Trophoblast cell (in vitro differentiated cells and primary cell): ENCODE measurements around the gene CHD3.

Experiments used
- DNase-seq, 2 donors: peaks; one replicate each; pipeline ENCODE4 v3.0.0-alpha.2; 2016
- H2AFZ ChIP-seq: 2 replicates; pipeline ENCODE4 v1.6.1; 2013; ENCODE audit warnings: low read length, moderate library complexity, mild to moderate bottlenecking; ENCODE audit not compliant: insufficient read depth, poor library complexity
- H2AK5ac ChIP-seq: 2 replicates; pipeline ENCODE4 v1.6.1; 2013; ENCODE audit warnings: mild to moderate bottlenecking, low read length
- H2BK120ac ChIP-seq: 2 replicates; pipeline ENCODE4 v1.6.1; 2013; ENCODE audit warnings: low read length, mild to moderate bottlenecking, moderate library complexity; ENCODE audit not compliant: insufficient read depth, poor library complexity
- H2BK12ac ChIP-seq: 2 replicates; pipeline ENCODE4 v1.6.1; 2013; ENCODE audit warnings: mild to moderate bottlenecking, low read length, moderate library complexity
- H2BK5ac ChIP-seq: 2 replicates; pipeline ENCODE4 v1.6.1; 2013; ENCODE audit warnings: low read length, low read depth, moderate library complexity, mild to moderate bottlenecking; ENCODE audit not compliant: poor library complexity
- H3K14ac ChIP-seq: 2 replicates; pipeline ENCODE4 v1.6.1; 2013; ENCODE audit warnings: mild to moderate bottlenecking, low read length
- H3K18ac ChIP-seq: 2 replicates; pipeline ENCODE4 v1.6.1; 2013; ENCODE audit warnings: mild to moderate bottlenecking, low read length
- H3K23ac ChIP-seq: 2 replicates; pipeline ENCODE4 v1.6.1; 2013; ENCODE audit warnings: low read length
- H3K27ac ChIP-seq: 2 replicates; pipeline ENCODE4 v1.5.1; 2013; ENCODE audit warnings: low read depth, mild to moderate bottlenecking, inconsistent platforms, low read length, moderate library complexity
- H3K27me3 ChIP-seq: 2 replicates; pipeline ENCODE4 v1.6.1; 2013; ENCODE audit warnings: inconsistent platforms, mild to moderate bottlenecking, low read length, moderate library complexity; ENCODE audit not compliant: insufficient read depth
- H3K36me3 ChIP-seq, 2 experiments: 1 replicate in 1 of 2; 2 replicates in 1 of 2; pipeline ENCODE4 v1.6.1; 2013; ENCODE audit warnings: low read length in 2 of 2, mild to moderate bottlenecking in 2 of 2, moderate library complexity in 1 of 2; ENCODE audit not compliant: insufficient read depth in 2 of 2, control insufficient read depth in 1 of 2
- H3K4ac ChIP-seq: 2 replicates; pipeline ENCODE4 v1.6.1; 2013; ENCODE audit warnings: low read depth, mild to moderate bottlenecking, low read length, moderate library complexity
- H3K4me1 ChIP-seq, 2 experiments: 1 replicate in 1 of 2; 2 replicates in 1 of 2; pipeline ENCODE4 v1.6.1; 2013; ENCODE audit warnings: low read length in 2 of 2, mild to moderate bottlenecking in 2 of 2, moderate library complexity in 1 of 2; ENCODE audit not compliant: insufficient read depth in 2 of 2, control insufficient read depth in 1 of 2
- H3K4me2 ChIP-seq: 2 replicates; pipeline ENCODE4 v1.6.1; 2013; ENCODE audit warnings: inconsistent platforms, mild to moderate bottlenecking, low read length, moderate library complexity
- H3K4me3 ChIP-seq: 2 replicates; pipeline ENCODE4 v1.5.1; 2013; ENCODE audit warnings: mild to moderate bottlenecking, low read depth, low read length, inconsistent platforms
- H3K79me1 ChIP-seq: one replicate; pipeline ENCODE4 v1.6.1; 2013; ENCODE audit warnings: low read length
- H3K79me2 ChIP-seq: 2 replicates; pipeline ENCODE4 v1.6.1; 2013; ENCODE audit warnings: low read length, mild to moderate bottlenecking; ENCODE audit not compliant: control insufficient read depth, insufficient read depth, poor library complexity
- H3K9ac ChIP-seq: 2 replicates; pipeline ENCODE4 v1.6.1; 2013; ENCODE audit warnings: mild to moderate bottlenecking, low read length
- H3K9me3 ChIP-seq: 2 replicates; pipeline ENCODE4 v1.6.1; 2013; ENCODE audit warnings: low read depth, mild to moderate bottlenecking, control low read depth, inconsistent platforms, low read length; ENCODE audit not compliant: insufficient read depth
- H4K12ac ChIP-seq: 2 replicates; pipeline ENCODE4 v1.6.1; 2013; ENCODE audit warnings: low read depth, mild to moderate bottlenecking, low read length, moderate library complexity
- H4K8ac ChIP-seq: 2 replicates; pipeline ENCODE4 v1.6.1; 2013; ENCODE audit warnings: low read depth, mild to moderate bottlenecking, low read length, moderate library complexity
- H4K91ac ChIP-seq: one replicate; pipeline ENCODE4 v1.6.1; 2013; ENCODE audit warnings: low read depth, mild to moderate bottlenecking, low read length, moderate library complexity
- WGBS: extraction: QIAGEN DNeasy Blood & Tissue Kit; methylation state at CpG from one replicate; pipeline ENCODE4 v1.1.7; 2013; ENCODE audit warnings: missing lambda C conversion rate; ENCODE audit not compliant: insufficient read length, insufficient coverage; ENCODE audit errors: extremely low coverage; 5-methylcytosine and 5-hydroxymethylcytosine counted together

The CHD3 gene

GRCh38 chr17:7885367-7886226 lies 3.0 kb upstream of the CHD3 start:
- Histone ChIP-seq H3K4me2 (peak overlapping the region; percentile 94), H3K9me3 (no peaks in the 10 kb centered on the region), H3K27ac (peak overlapping the region; percentile 85), H3K4me1 (peaks cover 24 to 28% of the 10 kb centered on the region in 2 experiments), H3K4ac (peak overlapping the region; percentile 57), H3K14ac (peak overlapping the region; percentile 86), H3K79me1 (peaks cover 37% of the 10 kb centered on the region), H4K12ac (peak overlapping the region; percentile 60), H2AFZ (peak overlapping the region; percentile 49), H3K27me3 (no peaks in the 10 kb centered on the region), H2BK5ac (peak overlapping the region; percentile 80), H3K79me2 (peaks cover 17% of the 10 kb centered on the region), H3K36me3 (peaks cover 8 to 14% of the 10 kb centered on the region in 2 experiments), H3K9ac (peak overlapping the region; percentile 65), H4K8ac (peak overlapping the region; percentile 64), H2BK120ac (peak overlapping the region; percentile 70), H2BK12ac (peak overlapping the region; percentile 76), H3K4me3 (peak overlapping the region; percentile 78), H3K23ac (no peak overlapping the region), H4K91ac (peak overlapping the region; percentile 89), H2AK5ac (peak overlapping the region; percentile 49), H3K18ac (peak overlapping the region; percentile 92)
- peak; percentile 14 to 49 for DNase-seq
- no CpG with 5 or more reads among the region's 64 CpGs for WGBS

- H4K12ac ChIP-seq = no peak overlapping the region
- WGBS = no CpG with 5 or more reads among the region's 30 CpGs
Measured at GRCh38 chr17:7886227-7887037, 2.2 kb upstream of the CHD3 start.

GRCh38 chr17:7887038-7887481 lies 1.5 kb upstream of the CHD3 start:
- Histone ChIP-seq H3K4me1 (peaks cover 24 to 27% of the 10 kb centered on the region in 2 experiments), H3K79me2 (peaks cover 17% of the 10 kb centered on the region), H3K4ac (peak overlapping the region; percentile 16), H4K8ac (peak overlapping the region; percentile 49), H2BK12ac (peak overlapping the region; percentile 27), H2AFZ (no peak overlapping the region), H3K4me2 (peak overlapping the region; percentile 94), H3K23ac (no peak overlapping the region), H3K9ac (no peak overlapping the region), H2BK5ac (peak overlapping the region; percentile 32), H2AK5ac (no peak overlapping the region), H3K4me3 (no peak overlapping the region), H4K91ac (peak overlapping the region; percentile 89), H3K27ac (peak overlapping the region; percentile 85), H4K12ac (no peak overlapping the region), H3K27me3 (no peaks in the 10 kb centered on the region), H3K9me3 (no peaks in the 10 kb centered on the region), H3K79me1 (peaks cover 37% of the 10 kb centered on the region), H3K36me3 (peaks cover 14 to 17% of the 10 kb centered on the region in 2 experiments), H3K14ac (peak overlapping the region; percentile 86), H3K18ac (no peak overlapping the region), H2BK120ac (peak overlapping the region; percentile 13)
- DNase-seq = peak in 1 of 2 donors; percentile 54
- WGBS = no CpG with 5 or more reads among the region's 8 CpGs

More at GRCh38 chr17:7886227-7887037, 2.2 kb upstream of the CHD3 start:
- peak in 1 of 2 donors; percentile 28 for DNase-seq
- H3K23ac ChIP-seq = no peak overlapping the region
- H4K91ac ChIP-seq = peak overlapping the region; percentile 89
- no peak overlapping the region for H2AFZ ChIP-seq
- peak overlapping the region; percentile 32 for H2BK5ac ChIP-seq
- H3K4me3 ChIP-seq = peak overlapping the region; percentile 78
- H3K4me1 ChIP-seq = peaks cover 24 to 28% of the 10 kb centered on the region in 2 experiments
- peak overlapping the region; percentile 94 for H3K4me2 ChIP-seq
- peak overlapping the region; percentile 92 for H3K18ac ChIP-seq
- H3K9me3 ChIP-seq = no peaks in the 10 kb centered on the region
- peak overlapping the region; percentile 38 for H2AK5ac ChIP-seq
- peak overlapping the region; percentile 48 for H3K4ac ChIP-seq
- peak overlapping the region; percentile 42 for H3K9ac ChIP-seq
- peaks cover 37% of the 10 kb centered on the region for H3K79me1 ChIP-seq
- peaks cover 15 to 18% of the 10 kb centered on the region in 2 experiments for H3K36me3 ChIP-seq
- H3K27me3 ChIP-seq = no peaks in the 10 kb centered on the region
- H3K27ac ChIP-seq = peak overlapping the region; percentile 85
- peak overlapping the region; percentile 49 for H4K8ac ChIP-seq
- peak overlapping the region; percentile 13 for H2BK120ac ChIP-seq
- peaks cover 17% of the 10 kb centered on the region for H3K79me2 ChIP-seq
- peak overlapping the region; percentile 86 for H3K14ac ChIP-seq
- H2BK12ac ChIP-seq = peak overlapping the region; percentile 27
